NCI-H446 treated with DMSO at 0.1 percent for 48 hours (cell line): ENCODE results near the gene ADRB2.
"Not testable (repeated sequence)": the region's sequence is repeated elsewhere in the genome, so short reads cannot be mapped to it uniquely, and the experiment has no call there.

Experiments
- DNase-seq: peaks from one replicate; lab custom pipeline; 2025; lab: John Stamatoyannopoulos, UW

The ADRB2 gene

DNA sequence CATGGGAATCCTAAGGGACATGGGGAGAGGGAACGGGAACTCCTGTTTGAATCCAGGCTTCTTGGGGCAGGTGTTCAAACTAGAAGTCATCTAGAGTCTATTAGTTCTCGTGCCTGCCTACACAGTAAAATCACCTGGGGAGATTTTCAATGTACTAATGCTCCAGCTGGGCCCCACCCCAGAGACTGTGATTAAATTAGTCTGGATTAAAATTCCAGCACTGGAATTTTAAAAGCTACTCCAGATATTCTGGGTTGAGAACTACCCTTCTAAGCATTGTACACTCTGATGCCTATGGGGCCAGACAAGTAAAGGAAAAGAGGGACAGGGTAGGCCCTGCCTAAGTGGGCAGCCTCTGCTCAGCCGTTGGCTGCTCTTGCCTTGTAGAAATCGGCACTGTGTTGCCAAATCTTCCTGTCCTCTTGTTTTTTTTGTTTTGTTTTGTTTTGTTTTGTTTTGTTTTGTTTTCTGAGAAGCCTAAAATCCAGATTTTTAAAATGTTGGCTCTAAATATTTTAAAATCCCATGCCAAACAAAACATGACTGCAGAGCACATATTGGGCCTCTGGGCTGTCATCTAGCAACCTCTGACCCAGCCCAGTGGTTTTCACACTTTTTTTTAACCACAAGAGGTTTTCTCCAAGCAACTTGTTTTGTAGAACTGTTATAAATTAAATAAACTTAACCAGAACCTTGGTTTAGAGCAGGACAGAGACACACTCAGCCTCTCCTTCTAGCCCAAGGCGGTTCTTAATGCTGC, 29.0 kb downstream of the ADRB2 start:
- DNase-seq = no peak

DNA sequence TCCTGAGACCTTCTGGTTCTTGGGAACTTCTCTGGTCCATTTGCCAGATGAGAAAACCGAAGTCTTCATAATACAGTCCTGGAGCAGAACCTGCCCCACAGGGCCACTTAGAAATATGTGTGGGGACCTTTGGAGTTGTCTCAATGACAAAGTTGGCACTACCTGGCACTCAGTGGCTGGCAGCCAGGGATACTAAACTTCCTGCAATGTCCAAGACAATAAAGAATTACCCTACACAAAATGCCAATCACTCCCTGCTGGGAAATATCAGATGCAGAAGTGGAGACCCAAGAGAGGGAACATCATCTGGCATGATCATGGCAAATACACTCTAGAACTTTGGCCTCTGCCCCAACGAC, 29.6 kb downstream of the ADRB2 start:
- no peak for DNase-seq

DNA sequence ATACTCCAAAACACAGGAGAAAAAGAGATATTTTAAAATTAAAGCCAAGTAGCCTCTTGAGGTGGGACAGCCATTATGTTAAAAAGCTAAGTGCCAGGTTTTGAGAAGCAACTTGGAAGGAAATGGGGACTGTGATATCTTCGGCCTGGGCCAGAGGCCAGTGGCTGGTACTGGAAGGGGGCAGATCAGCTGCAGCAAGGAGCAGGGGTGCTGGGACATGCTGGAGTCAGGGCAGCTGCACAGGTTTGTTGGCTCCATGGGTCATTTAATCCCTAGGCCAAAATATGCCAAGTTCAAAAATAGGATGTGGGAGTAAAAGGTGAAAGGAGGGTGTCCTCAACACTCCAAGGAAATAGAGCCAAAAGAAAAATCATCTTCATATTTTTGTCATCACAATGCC, 30.0 kb downstream of the ADRB2 start:
- DNase-seq = peak; percentile 44

- DNase-seq = no peak
Observed at GRCh38 chr5:148857474-148857873, 31.1 kb downstream of the ADRB2 start.

DNA sequence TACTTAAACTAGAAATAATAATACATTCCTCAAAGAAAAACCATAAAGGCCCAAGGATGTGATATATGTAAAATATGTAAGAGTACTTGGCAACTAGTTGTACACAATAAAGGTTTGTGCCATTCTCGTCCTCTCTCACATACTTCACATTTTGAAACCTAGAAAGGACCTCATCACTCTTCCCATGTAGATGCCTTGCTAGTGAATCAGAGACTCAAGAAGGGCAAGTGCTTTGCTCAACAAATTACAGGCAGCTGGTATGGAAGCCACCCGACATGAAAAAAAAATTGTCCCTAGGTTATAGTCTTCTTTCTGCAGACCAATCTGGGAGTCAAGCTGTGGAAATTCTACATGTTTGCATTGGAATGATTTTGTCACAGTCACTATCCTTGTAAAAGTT, 31.7 kb downstream of the ADRB2 start:
- no peak for DNase-seq

- DNase-seq = no peak
Observed at GRCh38 chr5:148858547-148858946, 32.1 kb downstream of the ADRB2 start.

GRCh38 chr5:148859703-148860102, 33.3 kb downstream of the ADRB2 start:
- DNase-seq = no peak

- DNase-seq = no peak
Observed at GRCh38 chr5:148860599-148860998, 34.2 kb downstream of the ADRB2 start.

- no peak for DNase-seq
Observed at GRCh38 chr5:148861088-148861487, 34.7 kb downstream of the ADRB2 start.

DNA sequence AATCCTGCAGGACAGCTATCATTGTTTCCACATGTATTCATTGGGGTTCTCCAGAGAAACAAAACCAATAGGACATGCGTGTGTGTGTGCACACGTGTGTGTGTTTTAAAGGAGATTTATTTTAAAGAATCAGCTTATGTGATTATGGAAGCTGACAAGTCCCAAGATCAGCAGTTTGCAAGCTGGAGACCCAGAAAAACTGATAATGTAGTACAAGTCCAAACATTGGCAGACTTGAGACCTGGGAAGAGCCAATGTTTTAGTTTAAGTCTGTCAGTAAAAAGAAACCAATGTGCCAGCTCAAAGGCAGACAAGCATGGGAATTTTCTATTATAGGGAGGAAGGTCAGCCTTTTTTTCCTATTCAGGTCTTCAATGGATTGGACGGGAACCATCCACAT, 35.3 kb downstream of the ADRB2 start:
- no peak for DNase-seq

DNA sequence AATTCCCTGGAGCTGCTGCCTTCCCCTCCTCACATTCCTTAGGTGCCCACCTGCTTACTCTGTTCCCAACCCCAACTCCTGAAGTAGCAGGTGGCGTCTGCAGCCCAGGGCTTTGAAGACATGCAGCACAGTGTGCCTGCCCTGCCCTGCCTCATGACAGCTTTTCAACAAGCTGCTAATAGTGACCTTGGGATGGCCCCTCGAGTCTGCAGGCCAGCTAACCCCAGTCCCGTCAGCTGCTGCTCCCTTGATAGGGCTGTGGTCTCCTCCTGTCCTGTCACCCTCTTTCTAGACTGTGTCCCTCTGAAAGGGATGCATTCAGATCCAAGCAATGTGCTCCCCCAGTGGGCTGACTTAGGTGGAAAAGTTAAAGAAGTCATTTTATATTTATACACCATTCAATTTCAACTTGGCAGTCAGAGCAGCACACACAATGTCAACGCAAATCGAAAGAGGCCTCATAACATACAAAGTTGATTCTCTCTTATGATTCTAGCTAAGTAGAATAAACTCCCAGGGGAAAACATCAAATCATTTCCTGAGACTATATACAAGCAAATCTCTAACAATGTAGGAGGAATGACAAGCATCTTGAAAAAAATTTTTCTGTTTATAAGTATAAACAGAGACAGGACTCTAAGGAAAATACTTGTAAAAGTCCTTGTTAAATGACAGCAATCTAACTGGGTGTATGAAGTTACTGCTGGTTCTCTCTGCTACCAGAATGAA, 37.9 kb downstream of the ADRB2 start:
- no peak for DNase-seq

- no peak for DNase-seq
Observed at GRCh38 chr5:148866024-148866423, 39.6 kb downstream of the ADRB2 start.

DNA sequence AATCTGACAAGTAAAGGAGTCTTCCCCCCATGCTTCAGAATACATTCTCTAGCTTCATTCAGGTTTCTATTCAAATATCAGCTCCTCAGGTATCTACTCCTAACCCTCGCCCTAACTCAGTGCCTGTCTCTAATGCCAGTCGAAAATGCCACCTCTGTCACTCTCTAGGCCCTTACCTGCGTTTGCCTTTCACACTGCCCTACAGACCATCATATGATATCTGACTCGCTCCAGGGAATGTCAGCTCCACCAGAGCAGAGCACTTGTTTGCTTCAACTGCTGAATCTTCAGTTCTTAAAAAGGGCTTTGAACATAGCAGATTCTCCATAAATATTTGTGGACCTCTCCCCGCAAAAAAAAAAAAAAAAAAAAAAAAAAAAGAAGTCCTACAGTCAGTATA, 46.7 kb downstream of the ADRB2 start:
- DNase-seq = no peak

GRCh38 chr5:148873690-148874485, 47.5 kb downstream of the ADRB2 start:
- peak; percentile 27 for DNase-seq

DNA sequence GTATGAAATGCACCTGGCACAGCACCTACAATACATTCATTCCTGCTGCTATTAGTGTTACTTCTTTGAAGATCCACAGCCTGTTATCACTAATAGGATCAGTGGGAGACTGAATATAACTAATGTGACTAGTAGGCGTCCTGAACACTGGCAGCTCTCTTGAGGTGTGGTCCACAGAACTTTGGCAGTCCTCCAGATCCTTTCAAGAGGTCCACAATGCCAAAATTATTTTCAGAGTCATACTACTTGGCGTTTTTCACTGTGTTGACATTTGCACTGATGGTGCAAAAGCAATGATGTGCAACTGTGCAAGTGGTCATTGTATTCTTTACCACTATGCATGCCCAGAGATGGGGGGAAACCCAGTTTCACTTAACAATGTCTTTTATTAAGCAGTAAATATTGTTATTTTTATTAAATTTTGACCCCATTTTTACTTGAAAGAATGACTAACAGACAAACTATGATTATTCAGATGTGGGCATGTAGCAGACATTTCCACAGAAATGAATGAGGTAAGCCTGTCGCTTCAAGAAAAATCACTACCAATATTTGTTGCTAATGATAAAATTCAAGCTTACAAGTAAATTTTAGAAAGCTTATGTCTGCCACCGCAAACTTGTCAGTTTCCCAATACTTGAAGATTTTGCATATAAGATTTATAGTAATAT, 48.9 kb downstream of the ADRB2 start:
- DNase-seq = no peak

DNA sequence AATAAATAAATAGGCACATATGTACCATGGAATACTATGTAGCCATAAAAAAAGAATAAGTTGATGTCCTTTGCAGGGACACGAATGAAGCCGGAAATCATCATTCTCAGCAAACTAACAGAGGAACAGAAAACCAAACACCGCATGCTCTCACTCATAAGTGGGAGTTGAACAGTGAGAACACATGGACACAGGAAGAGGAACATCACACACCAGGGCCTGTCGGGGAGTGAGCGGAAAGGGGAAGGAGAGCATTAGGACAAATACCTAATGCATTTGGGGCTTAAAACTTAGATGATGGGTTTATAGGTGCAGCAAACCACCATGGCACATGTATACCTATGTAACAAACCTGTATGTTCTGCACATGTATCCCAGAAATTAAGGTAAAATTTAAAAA, 51.0 kb downstream of the ADRB2 start:
- not testable (repeated sequence) for DNase-seq
